HFFc6 (cell line): ENCODE results near the gene PPP1R10. TPM values are rescaled to one million over a fixed set of nuclear protein-coding genes. Genes with fewer than 3 reads are reported as not detected.
A peak's percentile ranks its signal among the peaks of the same experiment; 100 is the strongest.

Source experiments
- DNase-seq: peaks from one replicate; pipeline ENCODE4 v3.0.0-alpha.2; 2018
- H3K27ac Mint-ChIP-seq: 2 replicates; pipeline ENCODE4 v1.8.0; 2020; ENCODE audit warnings: mild to moderate bottlenecking, mixed read lengths
- H3K27me3 Mint-ChIP-seq: 2 replicates; pipeline ENCODE4 v1.8.0; 2021; ENCODE audit warnings: mild to moderate bottlenecking, moderate library complexity, mixed read lengths; ENCODE audit not compliant: insufficient read depth
- H3K36me3 Mint-ChIP-seq: 2 replicates; pipeline ENCODE4 v1.8.0; 2021; ENCODE audit warnings: low read depth, mixed read lengths
- H3K4me1 Mint-ChIP-seq: 2 replicates; pipeline ENCODE4 v1.8.0; 2020; ENCODE audit warnings: low read depth, mixed read lengths
- H3K4me3 Mint-ChIP-seq: 2 replicates; pipeline ENCODE4 v1.8.0; 2020; ENCODE audit warnings: mild to moderate bottlenecking, moderate library complexity, mixed read lengths
- H3K9me3 Mint-ChIP-seq: 2 replicates; pipeline ENCODE4 v1.8.0; 2020; ENCODE audit warnings: mild to moderate bottlenecking, mixed read lengths
- total RNA-seq, 6 experiments: library from RNA; stranded (reverse); fragmentation: NEBNext Ultra II Directional; extraction: Animal tissue kit (Norgen Biotek cat#: 25700); gene quantifications; 2 replicates in 1 of 6; 3 replicates in 5 of 6; pipeline ENCODE4 v1.2.3, GENCODE V29; 2021
- TF ChIP-seq, protein P1 (sequence below): fragments of 200-600 bp; sonication (generic); IDR thresholded peaks from 2 replicates; pipeline ENCODE4 v1.5.0; 2021; ENCODE audit warnings: antibody characterized with exemption, mild to moderate bottlenecking

The PPP1R10 gene
- total RNA-seq, 6 experiments from 2014 or later: 62.4 to 75.4 (median 71.2) TPM

GRCh38 chr6:30615958-30616810, 859 bp downstream of the PPP1R10 start:
- Mint-ChIP-seq H3K27me3 (peaks cover 32% of the 10 kb centered on the region), H3K27ac (peak overlapping the region; percentile 99), H3K9me3 (peaks cover 17% of the 10 kb centered on the region), H3K4me3 (peak overlapping the region; percentile 97), H3K4me1 (peaks cover 73% of the 10 kb centered on the region), H3K36me3 (peaks cover 59% of the 10 kb centered on the region)
- peak; percentile 23 for DNase-seq
- TF ChIP-seq, protein P1, sequence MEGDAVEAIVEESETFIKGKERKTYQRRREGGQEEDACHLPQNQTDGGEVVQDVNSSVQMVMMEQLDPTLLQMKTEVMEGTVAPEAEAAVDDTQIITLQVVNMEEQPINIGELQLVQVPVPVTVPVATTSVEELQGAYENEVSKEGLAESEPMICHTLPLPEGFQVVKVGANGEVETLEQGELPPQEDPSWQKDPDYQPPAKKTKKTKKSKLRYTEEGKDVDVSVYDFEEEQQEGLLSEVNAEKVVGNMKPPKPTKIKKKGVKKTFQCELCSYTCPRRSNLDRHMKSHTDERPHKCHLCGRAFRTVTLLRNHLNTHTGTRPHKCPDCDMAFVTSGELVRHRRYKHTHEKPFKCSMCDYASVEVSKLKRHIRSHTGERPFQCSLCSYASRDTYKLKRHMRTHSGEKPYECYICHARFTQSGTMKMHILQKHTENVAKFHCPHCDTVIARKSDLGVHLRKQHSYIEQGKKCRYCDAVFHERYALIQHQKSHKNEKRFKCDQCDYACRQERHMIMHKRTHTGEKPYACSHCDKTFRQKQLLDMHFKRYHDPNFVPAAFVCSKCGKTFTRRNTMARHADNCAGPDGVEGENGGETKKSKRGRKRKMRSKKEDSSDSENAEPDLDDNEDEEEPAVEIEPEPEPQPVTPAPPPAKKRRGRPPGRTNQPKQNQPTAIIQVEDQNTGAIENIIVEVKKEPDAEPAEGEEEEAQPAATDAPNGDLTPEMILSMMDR: no peak

GRCh38 chr6:30615219-30615957, 1.7 kb downstream of the PPP1R10 start:
- peak; percentile 74 for DNase-seq
- H3K36me3 Mint-ChIP-seq: peaks cover 60% of the 10 kb centered on the region
- H3K4me3 Mint-ChIP-seq: peak overlapping the region; percentile 97
- peaks cover 79% of the 10 kb centered on the region for H3K4me1 Mint-ChIP-seq
- H3K27ac Mint-ChIP-seq: peak overlapping the region; percentile 99
- H3K27me3 Mint-ChIP-seq: peaks cover 32% of the 10 kb centered on the region
- H3K9me3 Mint-ChIP-seq: peaks cover 17% of the 10 kb centered on the region
- TF ChIP-seq, protein P1: no peak

DNA sequence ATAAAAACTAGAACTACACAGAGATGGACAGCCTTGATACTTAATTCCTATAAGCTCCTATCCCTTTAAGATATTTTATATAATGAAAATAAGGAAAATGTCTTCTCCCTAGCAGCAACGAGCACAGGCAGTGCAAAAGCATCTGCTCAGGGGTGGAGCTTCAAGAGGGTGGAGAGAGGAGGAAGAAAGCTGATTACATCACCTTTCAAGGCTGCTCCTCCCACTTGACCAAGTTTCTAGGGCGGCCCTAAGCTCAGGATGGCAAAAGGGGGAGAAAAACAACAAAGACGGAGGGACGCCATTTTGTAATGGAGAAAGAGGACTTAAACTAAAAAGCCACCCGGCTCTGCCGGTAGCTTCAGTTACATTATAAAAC, 2.2 kb downstream of the PPP1R10 start:
- H3K4me3 Mint-ChIP-seq: peak overlapping the region; percentile 97
- DNase-seq: peak; percentile 95
- peak overlapping the region; percentile 99 for H3K27ac Mint-ChIP-seq
- H3K9me3 Mint-ChIP-seq: peaks cover 17% of the 10 kb centered on the region
- H3K27me3 Mint-ChIP-seq: peaks cover 32% of the 10 kb centered on the region
- TF ChIP-seq, protein P1: no peak
- H3K4me1 Mint-ChIP-seq: peaks cover 84% of the 10 kb centered on the region
- peaks cover 65% of the 10 kb centered on the region for H3K36me3 Mint-ChIP-seq

GRCh38 chr6:30614044-30614842, 2.8 kb downstream of the PPP1R10 start:
- Mint-ChIP-seq H3K27ac (peak overlapping the region; percentile 99), H3K9me3 (peaks cover 17% of the 10 kb centered on the region), H3K4me3 (peak overlapping the region; percentile 97), H3K27me3 (peaks cover 32% of the 10 kb centered on the region), H3K36me3 (peaks cover 65% of the 10 kb centered on the region), H3K4me1 (peaks cover 87% of the 10 kb centered on the region)
- TF ChIP-seq, protein P1: no peak
- no peak for DNase-seq
